A549 (cell line): ENCODE results near the gene CAMKMT. TPM values are rescaled to one million over a fixed set of nuclear protein-coding genes. Genes with fewer than 3 reads are reported as not detected.

Source experiments
- ATAC-seq, 2 experiments: fragments of 200-7000 bp in 1 of 2; fragments of >200 bp in 1 of 2; cut with Nextera tagmentation in 1 of 2; cut with Tn5 transposase in 1 of 2; 3 replicates each; pipeline versions ENCODE4 v1.8.0 to v1.9.1; 2018 to 2020; ENCODE audit warnings: mild to moderate bottlenecking in 1 of 2, moderate library complexity in 1 of 2
- CTCF ChIA-PET: fragments of 300-600 bp; sonication (Branson Sonifier 250); formaldehyde crosslinking; extraction: SDS; loops from one replicate; lab custom pipeline; 2021; ENCODE audit warnings: antibody characterized with exemption, inconsistent platforms; lab: Yijun Ruan, JAX
- POLR2A ChIA-PET: fragments of 350-600 bp; formaldehyde crosslinking; extraction: SDS; loops from one replicate; lab custom pipeline; 2021; ENCODE audit warnings: antibody characterized with exemption, inconsistent platforms; lab: Yijun Ruan, JAX
- DNase-seq, 2 experiments: peaks; one replicate each; pipeline versions ENCODE4 v3.0.0 to v3.0.0-alpha.2; 2011 to 2016; ENCODE audit warnings: low read depth in 1 of 2, low spot score in 1 of 2
- FAIRE-seq: peaks from 2 replicates; lab custom pipeline; 2011; peaks lifted over from hg19 to GRCh38; lab: Jason Lieb, UNC
- H3K27ac ChIP-seq, 2 experiments: fragments of >200 bp; sonication (Bioruptor Twin); formaldehyde crosslinking; 3 replicates each; pipeline ENCODE4 v1.5.1; 2016 to 2017
- H3K4me1 ChIP-seq: fragments of >200 bp; sonication (Bioruptor Twin); formaldehyde crosslinking; 3 replicates; pipeline ENCODE4 v1.6.1; 2016
- H3K4me2 ChIP-seq: fragments of >200 bp; sonication (Bioruptor Twin); formaldehyde crosslinking; 3 replicates; pipeline ENCODE4 v1.6.1; 2016
- H3K4me3 ChIP-seq: fragments of >200 bp; sonication (Bioruptor Twin); formaldehyde crosslinking; 3 replicates; pipeline ENCODE4 v1.5.1; 2016
- H3K9me3 ChIP-seq: fragments of >200 bp; sonication (Bioruptor Twin); formaldehyde crosslinking; 3 replicates; pipeline ENCODE4 v1.6.1; 2016
- ATOH8 ChIP-seq: fragments of 250-450 bp; sonication (Bioruptor Pico); IDR thresholded peaks from 2 replicates; pipeline ENCODE4 v1.5.0; 2020; ENCODE audit warnings: low read depth, mild to moderate bottlenecking, moderate library complexity
- CBX8 ChIP-seq: fragments of 200-600 bp; sonication (generic); IDR thresholded peaks from 2 replicates; pipeline ENCODE4 v1.6.1; 2016
- E2F6 ChIP-seq: IDR thresholded peaks from 2 replicates; pipeline ENCODE4 v1.6.1; 2012; ENCODE audit warnings: low read depth, borderline replicate concordance
- ELK1 ChIP-seq: fragments of 150-350 bp; IDR thresholded peaks from 2 replicates; pipeline ENCODE4 v1.6.1; 2014; ENCODE audit warnings: low read depth, mild to moderate bottlenecking, low read length
- ESRRA ChIP-seq: fragments of 150-350 bp; IDR thresholded peaks from 2 replicates; pipeline ENCODE4 v1.6.1; 2014; ENCODE audit warnings: mild to moderate bottlenecking, low read length, borderline replicate concordance
- FOSB ChIP-seq: fragments of 250-450 bp; sonication (Bioruptor Pico); IDR thresholded peaks from 2 replicates; pipeline ENCODE4 v1.5.0; 2020; ENCODE audit warnings: mild to moderate bottlenecking, moderate library complexity
- HDAC2 ChIP-seq: fragments of 200-600 bp; sonication (generic); IDR thresholded peaks from 2 replicates; pipeline ENCODE4 v1.6.1; 2016
- HES2 ChIP-seq: fragments of >200 bp; sonication (Bioruptor Twin); formaldehyde crosslinking; IDR thresholded peaks from 2 replicates; pipeline ENCODE4 v1.6.1; 2016
- JUNB ChIP-seq: fragments of >200 bp; sonication (Bioruptor Twin); formaldehyde crosslinking; IDR thresholded peaks from 2 replicates; pipeline ENCODE4 v1.6.1; 2016
- KDM1A ChIP-seq: fragments of 200-600 bp; sonication (generic); IDR thresholded peaks from 2 replicates; pipeline ENCODE4 v1.6.1; 2016; ENCODE audit warnings: low read depth, mild to moderate bottlenecking
- KDM5A ChIP-seq: fragments of 200-600 bp; sonication (generic); IDR thresholded peaks from 2 replicates; pipeline ENCODE4 v1.6.1; 2016; ENCODE audit warnings: antibody characterized with exemption, mild to moderate bottlenecking
- MAFK ChIP-seq: fragments of 450-650 bp; IDR thresholded peaks from 2 replicates; pipeline ENCODE4 v1.6.1; 2014; ENCODE audit not compliant: partially characterized antibody
- POLR2A ChIP-seq: IDR thresholded peaks from 2 replicates; pipeline ENCODE4 v1.6.1; 2012; ENCODE audit warnings: mild to moderate bottlenecking, low read length
- RARB ChIP-seq: fragments of 250-450 bp; sonication (Bioruptor Pico); IDR thresholded peaks from 2 replicates; pipeline ENCODE4 v1.8.0; 2021; ENCODE audit warnings: mild to moderate bottlenecking, moderate library complexity
- REST ChIP-seq: fragments of 200-600 bp; sonication (generic); IDR thresholded peaks from 2 replicates; pipeline ENCODE4 v1.6.1; 2016; ENCODE audit warnings: antibody characterized with exemption, mild to moderate bottlenecking, moderate library complexity
- RNF2 ChIP-seq: fragments of 200-600 bp; sonication (generic); IDR thresholded peaks from 2 replicates; pipeline ENCODE4 v1.6.1; 2016; ENCODE audit warnings: low read depth, mild to moderate bottlenecking, antibody characterized with exemption, moderate library complexity, borderline replicate concordance
- TP53 ChIP-seq: fragments of 250-450 bp; sonication (Bioruptor Pico); IDR thresholded peaks from 2 replicates; pipeline ENCODE4 v1.5.0; 2021; ENCODE audit warnings: mild to moderate bottlenecking, moderate library complexity
- WGBS: methylation state at CpG from one replicate; pipeline ENCODE4 v1.1.6; 2017; ENCODE audit errors: missing lambda C conversion rate; 5-methylcytosine and 5-hydroxymethylcytosine counted together
- polyA plus RNA-seq, 4 experiments: library from polyadenylated mRNA; depleted of rRNA in 3 of 4; stranded (reverse); fragments of >200 nt; fragmentation: RNase III in 1 of 4; extraction: RNeasy Plus Mini Kit Qiagen cat#74134 plus additional on column Dnase treatment in 1 of 4; gene quantifications; 2 replicates in 3 of 4; 3 replicates in 1 of 4; pipeline ENCODE4 v1.2.3, GENCODE V29; 2011 to 2017

The CAMKMT gene
- polyA plus RNA-seq, 2 of the 4 experiments (the other 2 are of a cell fraction) = 6.5 to 15.7 TPM

- POLR2A ChIA-PET = no interaction called here
- Histone ChIP-seq H3K4me2 (peak overlapping the region; percentile 6; the same call in 1 of the 3 replicates), H3K4me1 (peaks cover 15% of the 10 kb centered on the region), H3K27ac (no peak overlapping the region), H3K9me3 (peaks cover 14% of the 10 kb centered on the region), H3K4me3 (no peak overlapping the region)
- DNase-seq (no peak), FAIRE-seq (no peak), ATAC-seq (no peak)
- TF ChIP-seq ESRRA = no peak
- TF ChIP-seq ELK1 = no peak
- TF ChIP-seq KDM5A = no peak
- no peak for TF ChIP-seq E2F6
- no peak for TF ChIP-seq RARB
- TF ChIP-seq HES2 = no peak
- no peak for TF ChIP-seq ATOH8 (CRISPR knock-in tag)
- TF ChIP-seq POLR2A = no peak
- no peak for TF ChIP-seq MAFK
- no peak for TF ChIP-seq RNF2
- CTCF ChIA-PET = interaction anchor here (0.8 to 1.0 kb wide), 2 partner anchors 9 to 13 kb away, joined by 3 to 4 read pairs; no protein-coding TSS in a partner anchor
- 90% methylated on average over 1 of the region's 1 CpG for WGBS
These were observed 369.8 kb downstream of the CAMKMT start for GRCh38 chr2:44731505-44731904.

GRCh38 chr2:44736270-44736942 lies 374.7 kb downstream of the CAMKMT start:
- FAIRE-seq (no peak), ATAC-seq (no peak), DNase-seq (no peak)
- H3K4me3 ChIP-seq = no peak overlapping the region
- 64% methylated on average over 3 of the region's 3 CpGs for WGBS
- no peak overlapping the region for H3K27ac ChIP-seq
- TF ChIP-seq REST (no peak), KDM1A (no peak), JUNB (no peak), HDAC2 (0 out of 2 replicates have a peak, but pooled peaks have one; percentile 29), TP53 (CRISPR knock-in tag) (no peak), FOSB (CRISPR knock-in tag) (no peak), POLR2A (no peak), HES2 (no peak), CBX8 (no peak), MAFK (peak; percentile 93)
- H3K4me2 ChIP-seq = no peak overlapping the region
- CTCF ChIA-PET = interaction anchor here (1.2 kb wide), 1 partner anchor 13 kb away, joined by 5 read pairs; no protein-coding TSS in a partner anchor
- H3K4me1 ChIP-seq = peaks cover 2% of the 10 kb centered on the region; the same call in 2 of the 3 replicates
- H3K9me3 ChIP-seq = peaks cover 26% of the 10 kb centered on the region
- POLR2A ChIA-PET = no interaction called here
